HL-60 (cell line): ENCODE measurements around the gene SLC22A2.

Source experiments
- DNase-seq, 2 experiments: peaks; one replicate each; pipeline ENCODE4 v3.0.0-alpha.2; 2010 to 2020; ENCODE audit warnings: low read depth in 1 of 2, low spot score in 1 of 2
- H3K27ac ChIP-seq: fragments of 250-450 bp; sonication (Bioruptor Pico); replicated peaks from 2 replicates; pipeline ENCODE4 v1.5.1; 2020; ENCODE audit warnings: mild to moderate bottlenecking, moderate library complexity
- H3K27me3 ChIP-seq: fragments of 250-450 bp; sonication (Bioruptor Pico); 2 replicates; pipeline ENCODE4 v1.5.1; 2021; ENCODE audit warnings: mild to moderate bottlenecking, moderate library complexity; ENCODE audit not compliant: insufficient read depth, poor library complexity, severe bottlenecking
- H3K4me3 ChIP-seq: replicated peaks from 2 replicates; pipeline ENCODE4 v1.5.1; 2011; ENCODE audit warnings: mild to moderate bottlenecking, control low read depth, low read length; ENCODE audit not compliant: insufficient read depth
- GABPA ChIP-seq: IDR thresholded peaks from 2 replicates; pipeline ENCODE4 v1.6.1; 2012; ENCODE audit warnings: low read depth
- POLR2AphosphoS5 ChIP-seq: IDR thresholded peaks from 2 replicates; pipeline ENCODE4 v1.6.1; 2012; ENCODE audit warnings: low read depth
- SPI1 ChIP-seq: IDR thresholded peaks from 2 replicates; pipeline ENCODE4 v1.6.1; 2012; ENCODE audit warnings: low read depth, mild to moderate bottlenecking, borderline replicate concordance
- TF ChIP-seq, protein P1 (sequence below): IDR thresholded peaks from one replicate; pipeline ENCODE4 v1.5.1; 2011; ENCODE audit warnings: low read length, control low read depth, inconsistent platforms; ENCODE audit not compliant: insufficient read depth
- TF ChIP-seq, protein P2 (sequence below): IDR thresholded peaks from 2 replicates; pipeline ENCODE4 v1.6.1; 2012; ENCODE audit warnings: low read depth; ENCODE audit not compliant: insufficient replicate concordance

Gene SLC22A2

DNA sequence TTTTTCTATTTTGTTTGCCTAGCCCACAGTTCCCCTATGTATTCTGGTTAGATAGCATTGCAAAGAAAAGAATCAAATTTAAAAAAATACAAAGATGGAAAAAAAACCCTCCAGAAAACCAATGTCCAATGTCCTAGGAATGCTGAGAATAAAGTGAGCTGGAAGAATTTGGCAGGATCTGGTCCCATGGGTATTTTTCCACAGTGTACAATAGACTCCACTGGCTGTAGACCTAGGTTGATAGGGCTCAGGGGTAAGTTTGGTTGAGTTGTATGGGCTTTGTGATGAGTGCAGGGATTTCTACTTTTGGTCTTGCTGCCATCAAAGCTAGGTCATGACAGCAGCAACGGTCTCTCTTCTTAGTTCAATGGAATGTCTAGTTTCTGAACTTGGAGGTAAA, 41.5 kb downstream of the SLC22A2 start:
- Histone ChIP-seq H3K4me3 (no peak overlapping the region), H3K27ac (no peak overlapping the region), H3K27me3 (no peaks in the 10 kb centered on the region)
- no peak for DNase-seq
- TF ChIP-seq, protein P1, sequence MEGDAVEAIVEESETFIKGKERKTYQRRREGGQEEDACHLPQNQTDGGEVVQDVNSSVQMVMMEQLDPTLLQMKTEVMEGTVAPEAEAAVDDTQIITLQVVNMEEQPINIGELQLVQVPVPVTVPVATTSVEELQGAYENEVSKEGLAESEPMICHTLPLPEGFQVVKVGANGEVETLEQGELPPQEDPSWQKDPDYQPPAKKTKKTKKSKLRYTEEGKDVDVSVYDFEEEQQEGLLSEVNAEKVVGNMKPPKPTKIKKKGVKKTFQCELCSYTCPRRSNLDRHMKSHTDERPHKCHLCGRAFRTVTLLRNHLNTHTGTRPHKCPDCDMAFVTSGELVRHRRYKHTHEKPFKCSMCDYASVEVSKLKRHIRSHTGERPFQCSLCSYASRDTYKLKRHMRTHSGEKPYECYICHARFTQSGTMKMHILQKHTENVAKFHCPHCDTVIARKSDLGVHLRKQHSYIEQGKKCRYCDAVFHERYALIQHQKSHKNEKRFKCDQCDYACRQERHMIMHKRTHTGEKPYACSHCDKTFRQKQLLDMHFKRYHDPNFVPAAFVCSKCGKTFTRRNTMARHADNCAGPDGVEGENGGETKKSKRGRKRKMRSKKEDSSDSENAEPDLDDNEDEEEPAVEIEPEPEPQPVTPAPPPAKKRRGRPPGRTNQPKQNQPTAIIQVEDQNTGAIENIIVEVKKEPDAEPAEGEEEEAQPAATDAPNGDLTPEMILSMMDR, result no peak
- TF ChIP-seq GABPA (no peak), SPI1 (no peak), POLR2AphosphoS5 (no peak)
- TF ChIP-seq, protein P2, sequence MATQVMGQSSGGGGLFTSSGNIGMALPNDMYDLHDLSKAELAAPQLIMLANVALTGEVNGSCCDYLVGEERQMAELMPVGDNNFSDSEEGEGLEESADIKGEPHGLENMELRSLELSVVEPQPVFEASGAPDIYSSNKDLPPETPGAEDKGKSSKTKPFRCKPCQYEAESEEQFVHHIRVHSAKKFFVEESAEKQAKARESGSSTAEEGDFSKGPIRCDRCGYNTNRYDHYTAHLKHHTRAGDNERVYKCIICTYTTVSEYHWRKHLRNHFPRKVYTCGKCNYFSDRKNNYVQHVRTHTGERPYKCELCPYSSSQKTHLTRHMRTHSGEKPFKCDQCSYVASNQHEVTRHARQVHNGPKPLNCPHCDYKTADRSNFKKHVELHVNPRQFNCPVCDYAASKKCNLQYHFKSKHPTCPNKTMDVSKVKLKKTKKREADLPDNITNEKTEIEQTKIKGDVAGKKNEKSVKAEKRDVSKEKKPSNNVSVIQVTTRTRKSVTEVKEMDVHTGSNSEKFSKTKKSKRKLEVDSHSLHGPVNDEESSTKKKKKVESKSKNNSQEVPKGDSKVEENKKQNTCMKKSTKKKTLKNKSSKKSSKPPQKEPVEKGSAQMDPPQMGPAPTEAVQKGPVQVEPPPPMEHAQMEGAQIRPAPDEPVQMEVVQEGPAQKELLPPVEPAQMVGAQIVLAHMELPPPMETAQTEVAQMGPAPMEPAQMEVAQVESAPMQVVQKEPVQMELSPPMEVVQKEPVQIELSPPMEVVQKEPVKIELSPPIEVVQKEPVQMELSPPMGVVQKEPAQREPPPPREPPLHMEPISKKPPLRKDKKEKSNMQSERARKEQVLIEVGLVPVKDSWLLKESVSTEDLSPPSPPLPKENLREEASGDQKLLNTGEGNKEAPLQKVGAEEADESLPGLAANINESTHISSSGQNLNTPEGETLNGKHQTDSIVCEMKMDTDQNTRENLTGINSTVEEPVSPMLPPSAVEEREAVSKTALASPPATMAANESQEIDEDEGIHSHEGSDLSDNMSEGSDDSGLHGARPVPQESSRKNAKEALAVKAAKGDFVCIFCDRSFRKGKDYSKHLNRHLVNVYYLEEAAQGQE, result no peak

DNA sequence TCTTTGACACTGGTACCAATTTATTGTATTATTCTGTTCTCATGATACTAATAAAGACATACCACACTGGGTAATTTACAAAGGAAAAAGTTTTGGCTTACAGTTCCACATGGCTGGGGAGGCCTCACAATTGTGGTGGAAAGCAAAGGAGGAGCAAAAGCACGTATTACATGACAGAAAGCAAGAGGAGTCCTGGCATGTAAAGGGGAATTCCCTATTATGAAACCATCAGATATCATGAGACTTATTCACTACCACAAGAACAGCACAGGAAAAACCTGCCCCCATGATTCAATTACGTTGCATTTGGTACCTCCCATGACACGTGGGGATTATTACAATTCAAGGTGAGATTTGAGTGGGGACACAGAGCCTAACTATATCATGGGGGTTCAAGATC, 43.4 kb downstream of the SLC22A2 start:
- Histone ChIP-seq H3K4me3 (no peak overlapping the region), H3K27me3 (no peaks in the 10 kb centered on the region), H3K27ac (no peak overlapping the region)
- TF ChIP-seq, protein P2, result no peak
- TF ChIP-seq SPI1 (no peak), GABPA (no peak), POLR2AphosphoS5 (no peak)
- TF ChIP-seq, protein P1, result no peak
- no peak for DNase-seq

DNA sequence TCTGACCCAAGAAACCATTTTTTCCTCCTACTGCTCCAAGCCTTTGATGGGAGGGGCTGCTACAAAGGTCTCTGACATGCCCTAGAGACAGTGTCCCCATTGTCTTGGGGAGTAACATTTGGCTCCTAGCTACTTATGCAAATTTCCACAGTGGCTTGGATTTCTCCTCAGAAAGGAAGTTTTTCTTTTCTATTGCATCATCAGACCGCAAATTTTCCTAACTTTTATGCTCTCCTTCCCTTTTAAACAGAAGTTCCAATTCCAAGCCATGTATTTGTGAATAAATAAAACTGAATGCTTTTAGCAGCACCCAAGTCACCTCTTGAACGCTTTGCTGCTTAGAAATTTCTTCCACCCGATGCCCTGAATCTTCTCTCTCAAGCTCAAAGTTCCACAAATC, 51.0 kb downstream of the SLC22A2 start:
- Histone ChIP-seq H3K4me3 (no peak overlapping the region), H3K27ac (no peak overlapping the region), H3K27me3 (no peaks in the 10 kb centered on the region)
- no peak for TF ChIP-seq POLR2AphosphoS5
- peak in 1 of 2 experiments; percentile 10 for DNase-seq

DNA sequence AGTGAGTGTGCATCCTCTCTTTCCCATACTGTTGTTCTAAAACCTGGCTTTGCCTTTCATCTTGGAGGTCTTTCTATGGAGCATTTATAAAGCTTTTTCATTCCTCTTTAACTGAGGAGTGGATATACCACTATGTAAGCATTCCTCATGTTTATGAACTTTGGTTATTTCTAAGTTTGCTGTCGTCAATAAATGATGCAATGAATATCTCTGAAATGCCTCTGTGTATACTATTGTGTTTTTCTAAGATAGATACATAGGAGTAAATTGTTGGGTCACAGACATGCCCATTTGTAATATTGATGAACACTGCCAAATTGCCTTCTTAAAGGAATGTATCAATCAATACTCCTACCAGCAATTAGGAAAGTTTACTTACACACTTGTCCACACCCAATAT, 53.9 kb downstream of the SLC22A2 start:
- DNase-seq, result no peak
- H3K27ac ChIP-seq, result no peak overlapping the region
- TF ChIP-seq GABPA, result no peak
- TF ChIP-seq, protein P2, result no peak
- TF ChIP-seq SPI1, result no peak
- TF ChIP-seq POLR2AphosphoS5, result no peak
- TF ChIP-seq, protein P1, result no peak
- no peak overlapping the region for H3K4me3 ChIP-seq
- H3K27me3 ChIP-seq, result no peaks in the 10 kb centered on the region
